Suppressor macrophage treated with lipopolysaccharide for 4 hours (primary cell): ENCODE measurements around the gene TOB1.

Source experiments
- DNase-seq: peaks from one replicate; pipeline ENCODE4 v3.0.0-alpha.2; 2020

TOB1 gene, protein sequence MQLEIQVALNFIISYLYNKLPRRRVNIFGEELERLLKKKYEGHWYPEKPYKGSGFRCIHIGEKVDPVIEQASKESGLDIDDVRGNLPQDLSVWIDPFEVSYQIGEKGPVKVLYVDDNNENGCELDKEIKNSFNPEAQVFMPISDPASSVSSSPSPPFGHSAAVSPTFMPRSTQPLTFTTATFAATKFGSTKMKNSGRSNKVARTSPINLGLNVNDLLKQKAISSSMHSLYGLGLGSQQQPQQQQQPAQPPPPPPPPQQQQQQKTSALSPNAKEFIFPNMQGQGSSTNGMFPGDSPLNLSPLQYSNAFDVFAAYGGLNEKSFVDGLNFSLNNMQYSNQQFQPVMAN

GRCh38 chr17:50866261-50866949, at the start of gene TOB1:
TSS of gene TOB1 (minus strand) at chr17:50866354. CDS start at chr17:50864017, 2,337 bp downstream.
- DNase-seq: peak; percentile 99

GRCh38 chr17:50914505-50915063, 48.4 kb upstream of the TOB1 start:
- no peak for DNase-seq

DNA sequence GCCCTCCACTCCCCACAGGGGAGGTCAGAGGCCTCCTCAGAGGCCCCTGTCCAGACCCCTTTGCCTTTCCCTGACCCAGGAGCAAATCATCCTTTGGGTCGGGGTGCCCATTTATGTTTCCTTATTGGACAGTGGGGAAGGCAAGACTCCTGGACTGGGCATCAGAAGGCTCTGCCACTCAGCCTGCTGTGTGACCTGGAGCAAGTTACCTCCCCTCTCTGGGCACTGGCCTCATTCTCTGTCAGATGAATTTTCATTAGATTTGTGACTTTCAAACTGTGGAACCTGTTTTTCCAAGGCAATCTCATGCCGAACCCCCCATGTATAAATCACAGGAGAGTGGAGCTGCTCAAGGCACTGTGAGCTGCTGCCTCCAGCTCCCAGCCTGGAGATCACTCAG, 47.0 kb upstream of the TOB1 start:
- no peak for DNase-seq

- DNase-seq: no peak
These were observed 45.7 kb upstream of the TOB1 start for GRCh38 chr17:50911890-50912289.

DNA sequence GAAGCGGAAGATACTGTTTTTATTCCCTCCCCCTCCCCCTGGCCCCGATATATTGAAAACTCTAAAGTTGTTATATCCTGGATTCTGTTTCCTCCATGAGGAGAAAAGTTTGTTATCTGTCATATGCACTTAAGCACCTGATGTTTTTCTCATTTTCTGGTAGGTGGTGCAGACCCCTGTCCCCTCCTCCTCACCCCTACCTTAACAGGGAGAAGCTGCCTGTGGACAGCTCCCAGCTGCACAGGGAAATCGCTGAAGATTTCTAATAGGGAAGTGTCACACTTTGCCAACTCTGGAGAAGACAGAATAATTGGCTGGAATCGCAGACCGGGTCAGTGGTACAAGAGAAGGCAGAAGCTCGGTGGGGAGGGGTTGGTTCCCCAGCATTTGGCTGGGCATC, 45.3 kb upstream of the TOB1 start:
- no peak for DNase-seq

- no peak for DNase-seq
These were observed 43.8 kb upstream of the TOB1 start for GRCh38 chr17:50909765-50910605.

DNA sequence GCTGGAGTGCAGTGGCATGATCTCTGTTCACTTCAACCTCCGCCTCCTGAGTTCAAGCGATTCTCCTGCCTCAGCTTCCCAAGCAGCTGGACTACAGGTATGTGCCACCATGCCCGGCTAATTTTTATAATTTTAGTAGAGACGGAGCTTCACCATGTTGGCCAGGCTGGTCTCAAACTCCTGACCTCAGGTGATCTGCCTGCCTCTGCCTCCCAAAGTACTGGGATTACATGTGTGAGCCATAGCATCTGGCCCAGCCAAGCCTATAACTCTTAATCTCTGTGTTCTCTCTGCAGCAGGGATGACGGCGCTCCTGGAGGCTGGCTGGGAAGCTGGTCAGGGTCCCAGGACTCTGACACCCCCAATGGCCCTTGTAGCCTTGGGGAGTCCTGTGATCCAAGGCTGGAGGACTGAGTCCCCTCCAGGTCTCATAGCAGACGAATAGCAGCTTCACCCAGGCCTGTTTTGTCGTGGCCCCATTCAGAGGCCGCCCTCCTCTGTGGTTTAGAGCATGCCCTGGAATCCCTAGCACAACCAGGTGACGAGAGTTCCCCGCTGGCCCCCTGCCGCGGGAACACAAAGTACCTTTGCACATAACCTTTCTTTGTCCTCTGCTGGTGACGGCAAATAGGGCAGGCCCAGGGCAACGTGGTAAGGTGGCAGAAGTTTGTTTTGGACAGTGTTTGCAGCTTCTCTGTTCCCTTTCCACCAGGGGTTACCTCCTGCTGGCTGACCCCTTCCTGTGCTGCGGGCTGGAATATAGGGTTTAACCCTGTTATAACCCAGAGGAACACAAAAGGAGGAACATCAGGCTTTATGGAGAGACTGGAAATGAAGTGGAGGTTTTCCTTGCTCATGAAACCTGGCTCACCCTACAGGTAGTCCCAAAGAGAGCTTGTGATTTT, 43.0 kb upstream of the TOB1 start:
- no peak for DNase-seq

GRCh38 chr17:50908140-50908859, 42.1 kb upstream of the TOB1 start:
- DNase-seq: no peak

DNA sequence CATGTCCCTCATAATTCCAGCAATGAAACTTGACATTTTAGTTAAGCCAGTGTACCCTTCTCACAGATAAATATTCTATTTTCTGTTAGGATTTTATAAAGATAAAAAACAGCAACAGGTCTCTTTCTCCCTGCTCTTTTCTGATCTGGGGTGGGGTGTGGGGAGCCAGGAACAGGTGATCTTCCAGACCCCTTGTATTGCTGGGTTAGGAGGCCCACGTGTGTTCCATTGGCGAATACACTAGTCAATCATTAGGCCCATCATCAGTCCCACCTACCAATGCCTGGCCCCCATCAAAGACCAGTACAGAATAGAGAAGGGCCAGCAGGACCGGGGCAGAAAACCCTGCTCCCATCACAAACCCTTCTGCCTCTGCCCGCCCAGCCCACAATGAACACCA, 40.3 kb upstream of the TOB1 start:
- no peak for DNase-seq

DNA sequence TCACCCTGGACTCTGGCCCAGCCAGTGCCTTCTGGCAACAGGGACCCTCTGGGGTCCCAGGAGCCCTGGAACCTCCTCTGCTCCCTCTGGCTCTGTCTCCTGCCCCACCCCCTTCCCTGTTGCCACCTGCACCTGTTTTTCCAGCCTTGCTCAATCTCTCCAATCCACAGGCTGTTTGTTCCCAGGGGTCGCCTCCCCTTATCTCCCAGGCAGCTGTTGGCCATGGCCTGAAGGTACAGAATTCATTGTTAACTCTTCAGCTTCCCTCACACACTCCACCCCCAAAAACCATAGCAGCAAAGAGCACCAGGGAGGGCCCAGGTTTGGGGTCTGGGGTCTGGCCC, 39.3 kb upstream of the TOB1 start:
- DNase-seq: no peak

- no peak for DNase-seq
These were observed 38.6 kb upstream of the TOB1 start for GRCh38 chr17:50904518-50905459.

- DNase-seq: peak; percentile 54
These were observed 37.7 kb upstream of the TOB1 start for GRCh38 chr17:50903604-50904517.

GRCh38 chr17:50902372-50903353, 36.5 kb upstream of the TOB1 start:
- DNase-seq: no peak

GRCh38 chr17:50900383-50900892, 34.3 kb upstream of the TOB1 start:
- no peak for DNase-seq

DNA sequence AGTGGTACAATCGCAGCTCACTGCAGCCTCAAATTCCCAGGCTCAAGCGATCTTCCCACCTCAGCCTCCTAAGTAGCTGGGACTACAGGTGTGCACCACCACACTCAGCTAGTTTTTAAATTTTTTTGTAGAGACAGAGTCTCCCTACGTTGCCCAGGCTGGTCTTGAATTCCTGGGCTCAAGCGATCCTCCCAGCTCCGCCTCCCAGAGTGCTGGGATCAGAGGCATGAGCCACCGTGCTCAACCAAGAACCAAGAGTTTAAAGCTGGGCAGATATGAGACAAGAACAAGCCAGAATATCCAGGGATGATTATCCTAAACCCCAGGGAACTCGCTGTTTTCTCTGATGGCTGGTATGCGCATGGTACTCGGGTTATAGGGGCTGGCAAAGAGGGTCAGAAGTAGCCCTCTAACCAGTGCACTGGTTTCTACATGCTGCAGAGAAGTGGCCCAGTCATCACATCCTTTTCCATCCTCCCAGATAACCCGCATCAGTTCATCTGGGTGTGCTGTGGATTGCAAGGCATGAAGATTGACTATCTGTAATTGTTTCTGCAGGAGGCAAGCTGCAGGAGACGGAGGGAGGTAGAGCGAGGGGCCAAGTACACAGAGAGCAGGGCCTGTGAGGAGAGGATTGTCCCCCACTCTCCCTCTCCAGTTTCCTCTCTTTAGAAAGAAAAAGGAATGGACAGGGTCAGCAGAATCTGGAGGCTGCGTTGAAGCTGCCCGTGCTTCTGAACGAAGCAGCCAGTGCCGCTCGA, 33.6 kb upstream of the TOB1 start:
- DNase-seq: no peak

GRCh38 chr17:50899005-50899460, 32.9 kb upstream of the TOB1 start:
- DNase-seq: peak; percentile 81
